CD4-positive, alpha-beta T cell treated with Interleukin-4 for 1 hour (primary cell): ENCODE data around the gene GALNT15.

Experiments used
- DNase-seq, 2 donors: peaks; one replicate each; pipeline ENCODE4 v3.0.0-alpha.2; 2020 to 2022

GALNT15 gene

DNA sequence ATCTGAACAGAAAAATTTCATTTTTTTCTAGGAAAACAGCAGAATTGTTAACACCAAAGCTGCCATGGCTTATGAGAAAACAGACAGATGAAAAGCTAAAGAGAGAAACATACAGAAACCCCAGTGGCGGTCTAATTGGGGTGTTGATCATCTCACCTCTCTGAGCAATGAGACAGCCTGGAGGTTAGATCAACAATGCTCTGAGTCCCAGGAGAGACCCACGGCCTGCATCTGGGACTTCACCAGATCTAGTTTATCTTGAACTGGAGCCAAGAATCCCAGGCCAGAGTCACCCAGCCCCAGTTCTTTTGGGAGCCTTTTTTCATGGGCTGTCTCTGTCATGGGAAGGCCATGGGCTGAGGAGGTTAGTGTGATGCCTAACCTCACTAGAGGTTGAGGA is 3.5 kb upstream of the GALNT15 start:
- DNase-seq: no peak

DNA sequence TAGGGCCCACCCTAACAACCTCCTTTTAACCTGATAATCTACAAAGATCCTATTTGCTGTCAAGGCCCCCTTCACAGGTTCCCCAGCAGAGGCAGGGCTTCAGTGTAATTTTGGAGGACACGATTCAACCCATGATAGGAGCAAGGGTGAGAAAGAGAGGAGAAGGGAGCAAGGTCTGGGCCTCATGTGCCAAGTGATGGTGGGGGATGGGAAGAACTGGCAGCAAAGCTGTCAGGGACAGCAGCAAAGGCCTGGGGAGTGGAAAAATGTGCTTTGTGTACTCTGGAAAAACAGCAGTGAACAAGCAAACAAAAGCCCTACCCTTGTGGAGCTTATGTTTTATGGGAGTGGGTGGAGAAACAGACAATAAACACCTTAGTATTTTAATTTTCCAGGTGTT is 2.7 kb upstream of the GALNT15 start:
- no peak for DNase-seq

DNA sequence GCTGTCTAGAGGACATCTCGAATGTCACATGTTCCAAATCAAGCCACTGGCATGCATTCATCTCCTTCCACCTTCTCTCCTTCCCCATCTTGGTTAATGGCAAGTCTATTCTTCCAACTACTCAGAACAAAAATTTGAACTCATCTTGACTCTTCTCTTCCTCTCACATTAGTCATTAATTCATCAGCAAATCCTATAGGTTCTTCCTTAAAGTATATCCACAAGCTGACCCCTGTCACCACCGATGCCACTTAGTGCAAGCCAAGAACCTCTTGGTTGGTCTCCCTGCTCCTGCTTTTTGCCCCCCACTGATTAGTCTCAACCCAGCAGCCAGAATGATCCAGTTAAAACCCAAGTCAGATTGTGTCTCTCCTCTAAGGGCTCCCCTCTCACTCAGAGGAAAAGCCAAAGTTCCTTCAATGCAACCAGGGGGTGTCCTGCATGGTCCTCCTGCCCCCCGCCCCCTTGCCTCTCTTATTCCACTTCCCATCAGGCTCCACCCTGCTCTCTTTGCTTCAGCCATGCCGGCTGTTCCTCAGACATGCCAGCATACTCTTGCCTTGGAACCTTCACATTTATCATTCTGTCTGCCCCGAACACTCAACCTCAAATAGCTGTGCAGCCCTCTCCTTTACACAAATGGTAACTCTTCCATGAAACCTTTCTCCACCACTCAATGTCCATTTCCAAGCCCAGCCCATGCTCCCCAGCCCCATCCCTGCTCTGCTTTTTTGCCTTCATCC is 1.0 kb upstream of the GALNT15 start:
- DNase-seq: no peak

DNA sequence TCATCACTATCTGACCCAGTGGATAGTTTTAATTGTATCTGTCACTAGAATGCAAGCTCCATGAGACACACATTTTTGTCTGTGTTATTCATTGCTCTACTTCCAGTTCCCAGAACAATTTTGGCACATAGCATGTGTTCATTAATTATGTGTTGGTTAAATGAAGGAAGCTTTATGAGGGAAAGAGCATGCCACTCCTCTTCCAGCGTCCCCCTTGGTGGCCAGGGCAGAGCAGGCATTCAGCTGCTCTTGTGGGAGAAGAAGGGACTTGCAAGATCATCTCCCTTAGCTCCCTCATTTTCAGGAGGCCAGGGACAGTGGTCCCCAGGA is 489 bp upstream of the GALNT15 start:
- no peak for DNase-seq

DNA sequence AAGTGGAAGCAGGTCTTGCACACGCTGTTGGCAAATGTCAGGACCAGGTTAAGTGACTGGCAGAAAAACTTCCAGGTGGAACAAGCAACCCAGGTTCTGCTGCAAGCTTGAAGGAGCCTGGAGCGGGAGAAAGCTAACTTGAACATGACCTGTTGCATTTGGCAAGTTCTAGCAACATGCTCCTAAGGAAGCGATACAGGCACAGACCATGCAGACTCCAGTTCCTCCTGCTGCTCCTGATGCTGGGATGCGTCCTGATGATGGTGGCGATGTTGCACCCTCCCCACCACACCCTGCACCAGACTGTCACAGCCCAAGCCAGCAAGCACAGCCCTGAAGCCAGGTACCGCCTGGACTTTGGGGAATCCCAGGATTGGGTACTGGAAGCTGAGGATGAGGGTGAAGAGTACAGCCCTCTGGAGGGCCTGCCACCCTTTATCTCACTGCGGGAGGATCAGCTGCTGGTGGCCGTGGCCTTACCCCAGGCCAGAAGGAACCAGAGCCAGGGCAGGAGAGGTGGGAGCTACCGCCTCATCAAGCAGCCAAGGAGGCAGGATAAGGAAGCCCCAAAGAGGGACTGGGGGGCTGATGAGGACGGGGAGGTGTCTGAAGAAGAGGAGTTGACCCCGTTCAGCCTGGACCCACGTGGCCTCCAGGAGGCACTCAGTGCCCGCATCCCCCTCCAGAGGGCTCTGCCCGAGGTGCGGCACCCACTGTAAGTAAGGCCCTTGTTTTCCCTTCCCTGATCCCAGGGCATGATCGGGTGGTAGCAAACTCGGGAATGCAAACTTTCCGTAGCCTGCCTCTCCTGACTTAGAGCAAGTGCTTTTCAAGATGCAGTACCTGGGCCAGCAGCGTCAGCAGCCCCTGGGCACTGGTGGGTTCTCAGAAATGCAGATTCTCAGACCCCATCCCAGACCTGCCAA is 759 bp downstream of the GALNT15 start:
- no peak for DNase-seq

DNA sequence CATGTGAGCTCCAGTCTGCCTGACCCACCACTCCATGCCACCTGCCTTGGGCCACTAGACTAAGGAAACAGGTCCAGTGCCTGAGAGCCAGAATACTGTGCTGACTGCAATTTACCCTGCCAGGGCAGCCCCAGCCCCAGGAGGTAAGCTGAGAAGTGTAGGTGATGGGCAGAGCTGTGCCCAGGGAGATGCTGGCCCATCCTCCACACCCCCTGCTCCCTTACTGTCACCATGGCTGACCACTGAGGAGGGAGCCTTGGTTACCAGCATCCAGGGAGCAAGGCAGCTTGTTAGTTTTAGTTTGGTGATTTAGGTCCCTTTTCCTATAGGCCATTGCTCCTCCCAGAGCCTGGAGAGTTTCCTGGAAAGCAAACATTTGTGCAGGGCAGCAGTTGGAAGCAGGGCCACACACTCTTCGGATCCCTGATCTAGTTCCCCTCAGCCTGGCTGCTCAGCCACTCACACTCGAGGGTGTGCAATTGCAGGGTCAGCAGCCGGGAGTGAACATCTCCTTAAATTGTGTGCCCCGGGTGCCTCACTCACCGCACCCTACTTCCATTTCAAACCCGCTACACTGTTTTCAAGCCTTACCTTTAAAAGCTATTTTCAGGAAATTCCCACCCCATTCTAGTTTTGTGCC is 2.0 kb downstream of the GALNT15 start:
- DNase-seq: no peak

DNA sequence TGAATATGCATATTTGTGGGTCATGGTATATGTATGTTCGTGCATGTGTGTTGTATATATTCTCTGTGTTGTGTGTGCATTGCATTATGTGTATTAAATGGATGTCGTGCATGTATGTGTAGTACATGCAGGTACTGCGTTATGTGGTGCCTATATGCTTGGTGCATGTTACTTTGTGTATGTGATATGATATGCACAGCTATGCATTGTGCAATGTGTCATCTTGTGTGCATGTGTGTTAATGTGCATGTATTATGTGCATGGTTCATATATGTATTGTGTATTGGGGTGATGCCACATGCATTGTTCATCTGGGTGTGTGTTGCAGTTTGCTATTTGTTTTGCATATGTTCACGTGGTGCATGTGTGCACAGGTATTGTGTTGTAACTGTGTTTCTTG is 2.9 kb downstream of the GALNT15 start:
- no peak for DNase-seq

- peak; percentile 44 to 46 for DNase-seq
Observed at GRCh38 chr3:16177962-16178627, 3.6 kb downstream of the GALNT15 start.

GRCh38 chr3:16178628-16178988 is 4.1 kb downstream of the GALNT15 start:
- no peak for DNase-seq

GRCh38 chr3:16179261-16179660 is 4.8 kb downstream of the GALNT15 start:
- no peak for DNase-seq

DNA sequence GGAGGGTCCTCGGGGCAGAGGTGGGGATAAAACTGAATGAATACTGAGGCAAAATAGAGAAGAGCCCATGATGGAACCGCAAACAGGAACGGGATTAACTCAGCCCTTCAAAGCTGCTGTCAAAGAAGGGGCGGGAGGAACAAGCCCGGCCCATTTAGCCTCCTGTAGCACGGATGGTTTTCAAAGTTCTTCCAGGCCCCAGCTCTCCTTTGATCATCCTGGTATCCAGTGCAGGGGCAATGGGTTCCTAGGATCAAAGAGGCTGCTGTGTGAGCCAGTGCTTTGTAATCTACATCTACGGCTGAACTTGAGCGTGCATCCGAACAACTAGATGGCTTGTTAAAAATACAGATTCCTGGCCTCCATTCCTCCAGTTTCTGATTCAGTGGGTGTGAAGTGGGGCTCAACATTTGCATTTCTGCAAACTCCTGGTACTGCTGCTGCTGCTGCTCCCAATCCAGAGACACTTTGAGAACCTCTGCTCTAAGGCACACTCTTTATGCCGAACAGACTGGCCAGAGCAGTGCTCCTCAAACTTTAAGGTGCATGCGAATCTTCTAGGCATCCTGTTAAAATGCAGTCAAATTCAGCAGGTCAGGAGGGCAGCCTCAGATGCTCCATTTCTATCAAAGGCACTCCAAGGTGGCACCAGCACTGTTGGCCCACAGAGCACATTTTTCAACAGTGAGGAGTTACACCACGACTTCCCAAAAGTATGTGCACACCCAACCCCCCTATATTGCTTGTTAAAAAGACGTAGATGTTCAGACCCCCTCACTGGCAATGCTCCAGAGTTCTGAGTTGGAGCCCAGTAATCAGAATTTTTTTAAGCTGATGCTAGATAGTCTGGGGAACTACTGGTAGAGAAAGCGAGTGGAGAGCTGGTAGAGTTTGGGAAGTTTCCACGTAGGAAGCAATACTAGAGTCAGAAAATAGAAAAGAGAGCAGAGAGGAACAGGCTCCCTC is 5.6 kb downstream of the GALNT15 start:
- DNase-seq: no peak

DNA sequence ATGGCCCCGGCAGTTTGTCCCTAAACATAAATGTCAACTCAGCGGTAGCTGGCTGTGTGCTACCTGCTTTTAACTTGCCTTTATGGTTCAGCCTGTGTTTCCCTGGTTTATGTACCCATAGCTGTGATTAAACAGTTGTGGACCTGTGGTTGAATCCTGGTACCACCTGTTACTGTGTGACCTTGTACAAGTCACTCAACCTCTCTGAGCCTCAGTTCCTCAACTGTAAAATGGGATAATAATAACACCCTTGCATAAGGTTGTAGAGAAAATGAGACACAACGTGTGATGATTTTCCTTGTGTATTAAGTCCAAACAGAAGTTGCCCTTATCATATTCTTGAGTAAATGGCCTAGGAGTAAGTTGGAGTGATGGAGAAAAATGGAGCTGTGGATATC is 6.3 kb downstream of the GALNT15 start:
- no peak for DNase-seq

- peak in 1 of 2 donors; percentile 68 for DNase-seq
Observed at GRCh38 chr3:16181361-16181760, 6.9 kb downstream of the GALNT15 start.

DNA sequence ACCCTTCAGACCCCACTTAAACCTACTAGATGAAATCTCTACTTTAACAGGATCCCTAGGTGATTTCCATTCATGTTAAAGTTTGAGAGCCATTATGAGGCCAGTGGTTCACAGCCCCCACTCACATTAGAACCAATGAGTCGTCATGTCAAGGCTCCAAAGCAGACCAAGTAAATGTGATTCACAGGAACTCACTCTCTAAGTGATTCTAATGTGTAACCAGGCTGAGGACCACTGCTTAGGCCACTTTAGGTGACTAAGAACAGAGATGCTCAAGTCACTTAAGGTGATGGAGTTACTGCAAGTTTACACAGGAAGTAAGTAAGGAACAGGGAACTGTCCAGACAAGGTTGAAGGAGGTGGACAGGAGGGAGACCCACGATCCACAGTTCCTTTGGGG is 7.7 kb downstream of the GALNT15 start:
- no peak for DNase-seq

- DNase-seq: no peak
Observed at GRCh38 chr3:16182612-16183011, 8.1 kb downstream of the GALNT15 start.

GRCh38 chr3:16183082-16183481 is 8.6 kb downstream of the GALNT15 start:
- DNase-seq: no peak

GRCh38 chr3:16183601-16184270 is 9.3 kb downstream of the GALNT15 start:
- no peak for DNase-seq

DNA sequence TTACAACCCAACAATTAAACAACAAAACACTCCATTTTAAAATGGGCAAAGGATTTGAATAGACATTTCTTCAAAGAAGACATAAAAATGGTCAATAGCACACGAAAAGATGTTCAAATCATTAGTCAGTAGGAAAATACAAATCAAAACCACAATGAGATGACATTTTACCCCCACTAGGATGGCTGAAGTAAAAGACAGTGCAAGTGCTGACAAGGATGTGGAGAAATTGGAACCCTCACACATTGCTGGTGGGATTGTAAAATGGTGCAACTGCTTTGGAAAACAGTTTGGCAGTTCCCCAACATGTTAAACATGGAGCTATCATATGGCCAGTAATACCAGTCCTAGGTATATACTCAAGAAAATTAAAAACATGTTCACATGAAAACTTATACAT is 11.6 kb downstream of the GALNT15 start:
- no peak for DNase-seq

DNA sequence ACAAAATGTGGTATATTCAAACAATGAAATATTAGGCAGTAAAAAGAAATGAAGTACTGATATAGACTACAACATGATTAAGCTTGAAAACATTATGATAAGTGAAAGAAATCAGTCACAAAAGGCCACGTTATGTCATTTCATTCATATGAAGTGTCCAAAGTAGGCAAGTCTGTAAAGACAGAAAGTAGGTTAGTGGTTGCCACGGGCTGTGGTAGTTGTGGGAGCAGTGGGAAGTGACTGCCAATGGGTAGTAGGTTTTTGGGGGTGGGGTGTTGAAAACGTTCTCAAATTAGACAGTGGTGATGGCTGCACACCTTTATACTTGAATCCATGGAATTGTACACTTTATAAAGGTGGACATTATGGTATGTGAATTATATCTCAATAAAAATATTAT is 12.1 kb downstream of the GALNT15 start:
- DNase-seq: no peak

DNA sequence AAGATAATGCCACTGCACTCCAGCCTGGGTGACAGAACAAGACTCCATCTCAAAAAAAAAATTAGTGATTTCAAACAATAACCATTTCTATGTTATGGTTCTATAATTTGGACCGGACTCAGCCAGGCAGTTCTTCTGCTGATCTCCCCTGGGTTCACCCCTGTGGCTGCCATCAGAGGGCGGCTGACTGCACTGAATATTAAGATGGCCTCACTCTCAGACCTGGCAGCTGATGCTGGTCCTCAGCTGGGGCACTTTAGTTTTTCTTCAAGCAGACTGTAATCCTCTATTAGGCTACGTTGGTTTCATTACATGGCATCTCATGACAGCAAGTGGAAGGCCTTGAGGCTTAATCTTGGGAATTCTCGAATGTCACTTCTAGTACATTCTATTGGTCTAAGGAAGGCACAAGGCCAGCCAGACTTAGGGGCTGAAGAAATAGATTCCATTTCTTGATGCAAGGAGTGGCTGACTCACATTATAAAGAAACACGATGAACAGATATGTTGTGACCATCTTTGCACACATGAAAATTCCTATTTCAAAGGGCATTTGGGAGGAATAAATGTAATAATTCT is 12.8 kb downstream of the GALNT15 start:
- DNase-seq: no peak

DNA sequence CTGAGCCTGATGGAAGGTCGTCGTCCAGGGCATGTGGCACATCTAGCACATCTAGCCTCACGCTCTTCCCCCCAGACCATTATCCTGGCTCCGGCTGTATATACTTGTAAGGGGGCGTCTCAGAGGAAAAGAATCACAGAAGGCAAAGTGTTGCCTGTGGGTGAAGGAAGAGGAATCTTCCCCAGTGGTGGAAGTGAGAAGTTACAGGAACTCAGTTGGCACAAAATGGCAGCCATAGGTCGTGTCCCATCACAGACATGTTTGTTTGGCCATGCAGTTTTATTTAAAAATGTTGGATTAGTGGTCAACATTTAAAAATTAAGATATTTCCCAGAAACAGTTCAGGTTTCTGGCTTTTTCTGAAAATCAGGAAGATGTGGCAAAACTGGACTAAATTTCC is 13.6 kb downstream of the GALNT15 start:
- DNase-seq: no peak
